Suprapubic skin (tissue), 4 donors: ENCODE results near the gene MPC2. TPM values are rescaled to one million over a fixed set of nuclear protein-coding genes. Genes with fewer than 3 reads are reported as not detected.

ENCODE experiments used
- DNase-seq, 2 donors: peaks; one replicate each; pipeline ENCODE4 v3.0.0-alpha.2; 2019; ENCODE audit warnings: low spot score in 2 of 2
- H3K27ac ChIP-seq: fragments of 200-600 bp; sonication (generic); one replicate; pipeline ENCODE4 v1.5.1; 2019
- H3K27me3 ChIP-seq: fragments of 200-600 bp; sonication (generic); one replicate; pipeline ENCODE4 v1.5.1; 2019
- H3K36me3 ChIP-seq: fragments of 200-600 bp; sonication (generic); one replicate; pipeline ENCODE4 v1.5.1; 2019
- H3K4me1 ChIP-seq: fragments of 200-600 bp; sonication (generic); one replicate; pipeline ENCODE4 v1.5.1; 2019
- H3K4me3 ChIP-seq: fragments of 200-600 bp; sonication (generic); one replicate; pipeline ENCODE4 v1.5.1; 2019; ENCODE audit warnings: mild to moderate bottlenecking
- H3K9me3 ChIP-seq: fragments of 200-600 bp; sonication (generic); one replicate; pipeline ENCODE4 v1.5.1; 2019
- CTCF ChIP-seq, 2 donors: fragments of 200-600 bp in 1 of 2; fragments of 450-650 bp in 1 of 2; sonication (generic) in 1 of 2; IDR thresholded peaks; one replicate each; pipeline ENCODE4 v1.5.1; 2016 to 2019; ENCODE audit warnings: antibody characterized with exemption in 2 of 2, mild to moderate bottlenecking in 1 of 2, moderate library complexity in 1 of 2
- EP300 ChIP-seq: sonication (generic); formaldehyde crosslinking; IDR thresholded peaks from one replicate; pipeline ENCODE4 v1.6.1; 2017; ENCODE audit warnings: antibody characterized with exemption
- POLR2A ChIP-seq, 2 donors: fragments of 450-650 bp; IDR thresholded peaks; one replicate each; pipeline ENCODE4 v1.6.1; 2017; ENCODE audit warnings: antibody characterized with exemption in 2 of 2, mild to moderate bottlenecking in 2 of 2, moderate library complexity in 2 of 2
- POLR2AphosphoS5 ChIP-seq, 3 donors: sonication (generic); formaldehyde crosslinking; IDR thresholded peaks; one replicate each; pipeline ENCODE4 v1.6.1; 2017; ENCODE audit warnings: antibody characterized with exemption in 3 of 3
- WGBS: methylation state at CpG from one replicate; pipeline ENCODE4 v1.1.5; 2018; 5-methylcytosine and 5-hydroxymethylcytosine counted together
- total RNA-seq, 4 donors: library from RNA; depleted of rRNA; stranded (reverse); fragments of >200 nt; gene quantifications; one replicate each; pipeline ENCODE4 v1.1.0, GENCODE V29; 2016

Gene MPC2
- total RNA-seq, 4 donors from 2014 or later: 16.5 to 47.3 (median 34.4) TPM

- no peaks in the 10 kb centered on the region for H3K9me3 ChIP-seq
- peaks cover 13% of the 10 kb centered on the region for H3K4me1 ChIP-seq
- no peaks in the 10 kb centered on the region for H3K27me3 ChIP-seq
- H3K36me3 ChIP-seq: no peaks in the 10 kb centered on the region
- TF ChIP-seq POLR2AphosphoS5 (IDR thresholded peaks at IDR 0.05): no peak
- TF ChIP-seq POLR2A (IDR thresholded peaks at IDR 0.05): no peak
- TF ChIP-seq EP300: no peak
- no peak for TF ChIP-seq CTCF (IDR thresholded peaks at IDR 0.05)
- DNase-seq: no peak
- no peak overlapping the region for H3K4me3 ChIP-seq
- H3K27ac ChIP-seq: no peak overlapping the region
- 84% methylated on average over 6 of the region's 6 CpGs for WGBS
Observed at GRCh38 chr1:167926486-167926997, 10.3 kb downstream of the MPC2 start.

- Histone ChIP-seq H3K4me3 (no peak overlapping the region), H3K36me3 (no peaks in the 10 kb centered on the region), H3K4me1 (peaks cover 13% of the 10 kb centered on the region), H3K9me3 (no peaks in the 10 kb centered on the region), H3K27ac (no peak overlapping the region), H3K27me3 (no peaks in the 10 kb centered on the region)
- WGBS: 92% methylated on average over 2 of the region's 2 CpGs
- TF ChIP-seq POLR2AphosphoS5 (IDR thresholded peaks at IDR 0.05) (no peak), CTCF (IDR thresholded peaks at IDR 0.05) (no peak), POLR2A (IDR thresholded peaks at IDR 0.05) (no peak), EP300 (no peak)
- DNase-seq: no peak
Observed at GRCh38 chr1:167924543-167925231, 12.2 kb downstream of the MPC2 start.

- Histone ChIP-seq H3K27ac (no peak overlapping the region), H3K4me1 (peaks cover 13% of the 10 kb centered on the region), H3K27me3 (no peaks in the 10 kb centered on the region), H3K36me3 (no peaks in the 10 kb centered on the region), H3K4me3 (no peak overlapping the region), H3K9me3 (no peaks in the 10 kb centered on the region)
- 95% methylated on average over 2 of the region's 2 CpGs for WGBS
- TF ChIP-seq POLR2AphosphoS5 (IDR thresholded peaks at IDR 0.05) (no peak), POLR2A (IDR thresholded peaks at IDR 0.05) (no peak), EP300 (no peak)
- no peak for DNase-seq
Observed at GRCh38 chr1:167924102-167924501, 12.8 kb downstream of the MPC2 start.

GRCh38 chr1:167923324-167924056 lies 13.4 kb downstream of the MPC2 start:
- no peak for DNase-seq
- TF ChIP-seq POLR2AphosphoS5 (IDR thresholded peaks at IDR 0.05): no peak
- TF ChIP-seq CTCF (IDR thresholded peaks at IDR 0.05): no peak
- TF ChIP-seq EP300: no peak
- Histone ChIP-seq H3K27me3 (no peaks in the 10 kb centered on the region), H3K4me3 (no peak overlapping the region), H3K36me3 (no peaks in the 10 kb centered on the region), H3K9me3 (no peaks in the 10 kb centered on the region), H3K27ac (no peak overlapping the region), H3K4me1 (peaks cover 13% of the 10 kb centered on the region)
- WGBS: 91% methylated on average over 3 of the region's 3 CpGs

GRCh38 chr1:167922611-167923074 lies 14.2 kb downstream of the MPC2 start:
- TF ChIP-seq CTCF (IDR thresholded peaks at IDR 0.05): no peak
- no peak for TF ChIP-seq EP300
- no peak for TF ChIP-seq POLR2AphosphoS5 (IDR thresholded peaks at IDR 0.05)
- no peak for TF ChIP-seq POLR2A (IDR thresholded peaks at IDR 0.05)
- WGBS: 68% methylated on average over 1 of the region's 1 CpG
- Histone ChIP-seq H3K27ac (no peak overlapping the region), H3K4me3 (no peak overlapping the region), H3K9me3 (no peaks in the 10 kb centered on the region), H3K4me1 (peaks cover 10% of the 10 kb centered on the region), H3K27me3 (no peaks in the 10 kb centered on the region), H3K36me3 (no peaks in the 10 kb centered on the region)
- no peak for DNase-seq
